ENCODE data around the gene TMEM169.

DNA sequence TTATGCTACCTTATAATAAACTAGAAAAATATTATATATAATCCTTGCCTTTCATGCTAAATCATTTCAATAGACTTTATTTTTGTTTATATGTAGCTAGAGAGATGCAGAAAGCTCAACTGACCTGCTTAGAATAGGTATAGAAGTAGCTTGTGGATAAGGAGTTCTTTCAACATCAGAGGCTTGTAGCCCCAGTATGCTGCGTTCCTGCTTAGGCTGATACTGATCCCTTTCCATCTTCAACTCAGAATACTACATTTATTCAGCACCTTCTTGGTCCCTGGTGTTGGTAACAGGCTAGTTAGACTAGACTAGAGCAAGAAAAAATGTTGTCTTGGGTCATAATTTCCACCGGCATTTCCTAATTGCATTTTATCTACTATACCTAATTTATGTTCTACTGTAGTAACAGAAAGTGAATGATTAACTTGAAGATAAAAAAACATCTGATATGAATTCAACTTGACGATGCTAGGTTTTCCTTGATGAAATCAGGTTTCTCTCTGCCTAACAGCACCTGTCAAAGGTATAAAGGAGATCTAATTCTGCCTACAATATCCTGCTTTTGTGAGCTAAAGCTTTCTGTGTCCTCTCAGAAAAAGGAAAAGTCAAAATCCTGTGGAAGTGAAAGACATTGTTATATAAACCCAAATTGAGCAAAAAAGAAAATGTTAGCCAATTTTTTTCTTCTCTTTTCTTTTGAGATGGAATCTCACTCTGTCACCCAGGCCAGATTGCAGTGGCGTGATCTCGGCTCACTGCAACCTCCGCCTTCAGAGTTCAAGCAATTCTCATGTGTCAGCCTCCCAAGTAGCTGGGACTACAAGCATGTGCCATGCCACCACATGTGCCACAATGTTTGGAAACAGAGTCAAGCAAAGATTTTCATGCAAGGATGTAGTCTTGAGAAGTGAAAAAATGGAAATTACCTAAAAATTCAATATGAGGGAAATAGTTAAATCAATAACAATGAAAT, 5.9 kb upstream of the TMEM169 start:
- TF ChIP-seq CTCF (IDR thresholded peaks at IDR 0.05; ENCODE audit: insufficient read depth, low read depth, low read length) = no peak
- TF ChIP-seq EZH2 (IDR thresholded peaks at IDR 0.05; ENCODE audit: insufficient read depth, low read length) = no peak
